ENCODE measurements around the gene PLCH1.

The PLCH1 gene

GRCh38 chr3:155771126-155771525 lies 26.3 kb upstream of the PLCH1 start (continued):
- TF ChIP-seq PATZ1 (CRISPR knock-in tag; IDR thresholded peaks at IDR 0.05; ENCODE audit: borderline replicate concordance) = no peak
- no peak for TF ChIP-seq CSDC2 (CRISPR knock-in tag; IDR thresholded peaks at IDR 0.05)
- TF ChIP-seq ESRRG (CRISPR knock-in tag; IDR thresholded peaks at IDR 0.05) = no peak
- TF ChIP-seq GLIS3 (CRISPR knock-in tag; IDR thresholded peaks at IDR 0.05) = no peak
- no peak for TF ChIP-seq ZNF70 (CRISPR knock-in tag; IDR thresholded peaks at IDR 0.05)
- TF ChIP-seq CREB5 (CRISPR knock-in tag; IDR thresholded peaks at IDR 0.05; ENCODE audit: low read depth) = no peak
- no peak for TF ChIP-seq TOX (CRISPR knock-in tag; IDR thresholded peaks at IDR 0.05; ENCODE audit: borderline replicate concordance)
- TF ChIP-seq ARNTL (CRISPR knock-in tag; IDR thresholded peaks at IDR 0.05; ENCODE audit: borderline replicate concordance, low read depth) = no peak
- no peak for TF ChIP-seq TCF4 (CRISPR knock-in tag; IDR thresholded peaks at IDR 0.05; ENCODE audit: borderline replicate concordance)
- no peak for TF ChIP-seq ZC3H10 (CRISPR knock-in tag; IDR thresholded peaks at IDR 0.05)
- no peak for TF ChIP-seq PPARA (CRISPR knock-in tag; IDR thresholded peaks at IDR 0.05; ENCODE audit: borderline replicate concordance)

- no peak for ATAC-seq
- no peak for TF ChIP-seq OSR1 (CRISPR knock-in tag; IDR thresholded peaks at IDR 0.05)
- TF ChIP-seq TSHZ2 (CRISPR knock-in tag; IDR thresholded peaks at IDR 0.05) = no peak
- TF ChIP-seq RARB (CRISPR knock-in tag; IDR thresholded peaks at IDR 0.05) = no peak
- no peak for TF ChIP-seq ZNF565 (CRISPR knock-in tag; conservative IDR thresholded peaks at IDR 0.05; ENCODE audit: low read depth)
- no peak for TF ChIP-seq SNAI2 (CRISPR knock-in tag; IDR thresholded peaks at IDR 0.05)
- TF ChIP-seq TOX (CRISPR knock-in tag; IDR thresholded peaks at IDR 0.05; ENCODE audit: borderline replicate concordance) = no peak
- no peak for TF ChIP-seq PATZ1 (CRISPR knock-in tag; IDR thresholded peaks at IDR 0.05; ENCODE audit: borderline replicate concordance)
- TF ChIP-seq BACH2 (CRISPR knock-in tag; IDR thresholded peaks at IDR 0.05; ENCODE audit: borderline replicate concordance) = no peak
- no peak for TF ChIP-seq PPARA (CRISPR knock-in tag; IDR thresholded peaks at IDR 0.05; ENCODE audit: borderline replicate concordance)
These were observed 21.3 kb upstream of the PLCH1 start for GRCh38 chr3:155766206-155766605.

GRCh38 chr3:155763870-155764463 lies 19.1 kb upstream of the PLCH1 start:
- no peak for ATAC-seq

GRCh38 chr3:155760653-155761052 lies 15.8 kb upstream of the PLCH1 start:
- no peak for ATAC-seq
- TF ChIP-seq PATZ1 (CRISPR knock-in tag; IDR thresholded peaks at IDR 0.05; ENCODE audit: borderline replicate concordance) = no peak
- no peak for TF ChIP-seq CREB5 (CRISPR knock-in tag; IDR thresholded peaks at IDR 0.05; ENCODE audit: low read depth)
- TF ChIP-seq ZNF70 (CRISPR knock-in tag; IDR thresholded peaks at IDR 0.05) = no peak
- no peak for TF ChIP-seq BACH2 (CRISPR knock-in tag; IDR thresholded peaks at IDR 0.05; ENCODE audit: borderline replicate concordance)
- TF ChIP-seq TCF4 (CRISPR knock-in tag; IDR thresholded peaks at IDR 0.05; ENCODE audit: borderline replicate concordance) = no peak
- TF ChIP-seq TSHZ2 (CRISPR knock-in tag; IDR thresholded peaks at IDR 0.05) = no peak
- no peak for TF ChIP-seq ESRRG (CRISPR knock-in tag; IDR thresholded peaks at IDR 0.05)
- no peak for TF ChIP-seq CSRNP3 (CRISPR knock-in tag; IDR thresholded peaks at IDR 0.05)

More at GRCh38 chr3:155763870-155764463, 19.1 kb upstream of the PLCH1 start:
- TF ChIP-seq CSDC2 (CRISPR knock-in tag; IDR thresholded peaks at IDR 0.05) (no peak), BACH2 (CRISPR knock-in tag; IDR thresholded peaks at IDR 0.05; ENCODE audit: borderline replicate concordance) (no peak), ZNF70 (CRISPR knock-in tag; IDR thresholded peaks at IDR 0.05) (no peak)
